ENCODE results near the gene SLC24A4. TPM values are rescaled to one million over a fixed set of nuclear protein-coding genes. Genes with fewer than 3 reads are reported as not detected.

The SLC24A4 gene
- total RNA-seq, 4 donors from 2014 or later, result 6.9 to 15.1 (median 8.3) TPM

DNA sequence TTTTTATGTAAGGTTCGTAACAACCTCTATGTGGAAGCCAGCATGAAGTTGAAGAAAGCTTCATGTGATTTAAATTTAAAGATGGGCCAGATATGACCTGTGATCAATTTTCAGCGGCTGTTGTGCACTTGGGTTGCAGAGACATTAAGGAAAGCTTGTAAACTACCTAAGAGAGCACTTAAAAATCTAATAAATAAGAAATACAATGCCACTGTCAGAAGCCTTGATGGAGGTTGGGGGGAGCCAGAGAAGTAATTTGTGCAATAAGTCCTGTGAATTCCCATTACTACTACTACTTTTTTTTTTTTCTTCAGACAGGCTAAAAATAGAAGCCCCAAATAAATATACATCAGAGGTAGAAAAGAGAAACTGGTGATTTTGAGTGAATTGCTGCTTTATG, 30.3 kb upstream of the SLC24A4 start:
- Histone ChIP-seq H3K4me1 (no peaks in the 10 kb centered on the region), H3K9me3 (no peaks in the 10 kb centered on the region), H3K4me3 (no peak overlapping the region), H3K36me3 (no peaks in the 10 kb centered on the region), H3K27ac (no peak overlapping the region), H3K27me3 (peaks cover 0 to 3% of the 10 kb centered on the region in 2 donors)
- WGBS, 2 donors, result 79 to 83% methylated on average over 2 of the region's 2 CpGs
- TF ChIP-seq EP300 (IDR thresholded peaks at IDR 0.05) (no peak), POLR2A (IDR thresholded peaks at IDR 0.05) (no peak)
- TF ChIP-seq, protein P1, sequence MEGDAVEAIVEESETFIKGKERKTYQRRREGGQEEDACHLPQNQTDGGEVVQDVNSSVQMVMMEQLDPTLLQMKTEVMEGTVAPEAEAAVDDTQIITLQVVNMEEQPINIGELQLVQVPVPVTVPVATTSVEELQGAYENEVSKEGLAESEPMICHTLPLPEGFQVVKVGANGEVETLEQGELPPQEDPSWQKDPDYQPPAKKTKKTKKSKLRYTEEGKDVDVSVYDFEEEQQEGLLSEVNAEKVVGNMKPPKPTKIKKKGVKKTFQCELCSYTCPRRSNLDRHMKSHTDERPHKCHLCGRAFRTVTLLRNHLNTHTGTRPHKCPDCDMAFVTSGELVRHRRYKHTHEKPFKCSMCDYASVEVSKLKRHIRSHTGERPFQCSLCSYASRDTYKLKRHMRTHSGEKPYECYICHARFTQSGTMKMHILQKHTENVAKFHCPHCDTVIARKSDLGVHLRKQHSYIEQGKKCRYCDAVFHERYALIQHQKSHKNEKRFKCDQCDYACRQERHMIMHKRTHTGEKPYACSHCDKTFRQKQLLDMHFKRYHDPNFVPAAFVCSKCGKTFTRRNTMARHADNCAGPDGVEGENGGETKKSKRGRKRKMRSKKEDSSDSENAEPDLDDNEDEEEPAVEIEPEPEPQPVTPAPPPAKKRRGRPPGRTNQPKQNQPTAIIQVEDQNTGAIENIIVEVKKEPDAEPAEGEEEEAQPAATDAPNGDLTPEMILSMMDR (IDR thresholded peaks at IDR 0.05), result no peak
- DNase-seq (ENCODE audit: low spot score in 2 of 2), result no peak

DNA sequence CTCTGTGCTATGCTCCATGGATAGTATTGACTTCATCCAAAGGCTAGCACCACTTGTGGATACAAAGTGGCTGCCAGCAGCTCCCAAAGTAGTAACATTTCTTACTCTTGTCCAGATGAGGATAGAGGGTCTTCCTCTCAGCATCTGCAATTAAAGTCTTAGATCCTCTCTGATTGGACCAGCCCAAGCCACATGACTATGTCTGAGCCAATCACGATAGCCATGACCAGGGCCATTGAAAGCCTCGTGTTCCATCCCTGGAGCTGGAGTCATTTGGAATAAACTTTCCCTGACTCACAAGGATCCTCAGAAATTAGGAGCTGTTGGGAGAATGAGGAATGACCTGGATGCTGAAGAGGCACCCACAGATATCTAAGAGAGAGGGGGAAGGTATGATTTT, 28.5 kb upstream of the SLC24A4 start:
- WGBS, 2 donors, result 82 to 85% methylated on average over 2 of the region's 2 CpGs
- Histone ChIP-seq H3K4me1 (no peaks in the 10 kb centered on the region), H3K4me3 (no peak overlapping the region), H3K36me3 (no peaks in the 10 kb centered on the region), H3K27ac (no peak overlapping the region), H3K27me3 (no peaks in the 10 kb centered on the region), H3K9me3 (no peaks in the 10 kb centered on the region)
- DNase-seq (ENCODE audit: low spot score in 2 of 2), result no peak
- no peak for TF ChIP-seq POLR2A (IDR thresholded peaks at IDR 0.05)
- TF ChIP-seq, protein P1 (IDR thresholded peaks at IDR 0.05), result no peak
- no peak for TF ChIP-seq EP300 (IDR thresholded peaks at IDR 0.05)

DNA sequence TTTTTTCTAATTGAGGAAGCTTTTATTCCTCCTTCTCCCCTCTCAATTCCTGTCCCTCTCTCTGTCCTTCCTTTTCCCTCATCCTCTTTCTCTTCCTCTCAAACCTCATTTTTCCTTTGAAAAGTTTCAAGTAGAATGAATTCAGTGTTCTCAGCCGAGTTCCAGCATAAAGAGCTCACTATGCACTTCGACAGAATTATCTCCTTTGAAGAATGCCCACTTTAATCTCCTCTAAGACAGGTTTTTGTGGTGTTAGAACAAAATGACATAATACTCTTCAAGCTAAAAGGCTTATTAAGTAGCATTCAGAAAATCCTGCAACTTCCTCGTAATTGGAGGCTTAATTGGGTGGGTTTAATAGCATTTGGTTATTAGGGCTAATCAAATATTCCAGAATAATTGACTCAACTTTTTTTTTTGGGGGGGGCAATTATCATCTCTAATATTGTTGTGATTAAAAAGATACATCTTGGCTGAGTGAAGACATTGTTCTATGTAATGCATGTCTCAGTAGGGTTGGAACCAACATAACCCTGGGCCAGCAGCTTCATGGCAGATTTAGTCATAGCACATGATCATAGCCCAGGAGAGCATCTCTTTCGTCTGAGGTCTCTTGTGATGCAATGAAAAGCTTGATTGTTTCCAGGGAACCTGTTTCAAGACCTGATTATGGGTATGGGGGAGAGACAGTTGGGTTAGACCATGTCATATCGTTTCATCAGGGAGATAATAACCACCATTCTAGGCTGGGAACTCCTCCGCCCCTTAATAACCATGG, 25.0 kb upstream of the SLC24A4 start:
- WGBS, 2 donors, result 47 to 56% methylated on average over 6 of the region's 6 CpGs
- Histone ChIP-seq H3K4me1 (no peaks in the 10 kb centered on the region), H3K36me3 (no peaks in the 10 kb centered on the region), H3K27ac (no peak overlapping the region), H3K4me3 (no peak overlapping the region), H3K27me3 (no peaks in the 10 kb centered on the region), H3K9me3 (no peaks in the 10 kb centered on the region)
- TF ChIP-seq, protein P1 (IDR thresholded peaks at IDR 0.05), result no peak
- TF ChIP-seq EP300 (IDR thresholded peaks at IDR 0.05), result no peak
- TF ChIP-seq POLR2A (IDR thresholded peaks at IDR 0.05), result no peak
- DNase-seq (ENCODE audit: low spot score in 2 of 2), result no peak

DNA sequence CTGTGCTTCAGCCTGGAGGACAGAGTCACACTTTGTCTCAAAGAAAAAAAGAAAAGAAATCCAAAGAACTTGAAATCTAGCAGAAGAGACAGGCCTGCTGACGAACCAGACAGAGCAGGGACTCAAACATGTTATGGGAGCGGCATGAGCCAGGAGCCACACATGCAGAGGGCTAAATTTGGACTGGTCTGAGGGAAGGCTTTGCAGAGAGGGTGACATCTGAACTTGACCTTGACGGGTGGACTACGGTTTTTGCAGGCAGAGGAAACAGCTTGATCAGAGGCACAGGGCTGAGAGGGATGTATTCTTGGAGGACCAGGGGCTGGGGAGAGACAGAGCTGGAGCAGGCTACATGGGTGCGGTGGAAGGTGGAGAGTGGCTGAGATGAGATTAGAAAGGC, 20.5 kb upstream of the SLC24A4 start:
- H3K27me3 ChIP-seq, result no peaks in the 10 kb centered on the region
- H3K27ac ChIP-seq, result no peak overlapping the region
- no peak overlapping the region for H3K4me3 ChIP-seq
- H3K4me1 ChIP-seq, result no peaks in the 10 kb centered on the region
- TF ChIP-seq EP300 (IDR thresholded peaks at IDR 0.05) (no peak), POLR2A (IDR thresholded peaks at IDR 0.05) (no peak)
- TF ChIP-seq, protein P1 (IDR thresholded peaks at IDR 0.05), result no peak
- no peaks in the 10 kb centered on the region for H3K36me3 ChIP-seq
- DNase-seq (ENCODE audit: low spot score in 2 of 2), result no peak
- WGBS, 2 donors, result 40 to 50% methylated on average over 5 of the region's 5 CpGs
- H3K9me3 ChIP-seq, result peaks cover 0 to 2% (median 0%) of the 10 kb centered on the region in 4 donors

DNA sequence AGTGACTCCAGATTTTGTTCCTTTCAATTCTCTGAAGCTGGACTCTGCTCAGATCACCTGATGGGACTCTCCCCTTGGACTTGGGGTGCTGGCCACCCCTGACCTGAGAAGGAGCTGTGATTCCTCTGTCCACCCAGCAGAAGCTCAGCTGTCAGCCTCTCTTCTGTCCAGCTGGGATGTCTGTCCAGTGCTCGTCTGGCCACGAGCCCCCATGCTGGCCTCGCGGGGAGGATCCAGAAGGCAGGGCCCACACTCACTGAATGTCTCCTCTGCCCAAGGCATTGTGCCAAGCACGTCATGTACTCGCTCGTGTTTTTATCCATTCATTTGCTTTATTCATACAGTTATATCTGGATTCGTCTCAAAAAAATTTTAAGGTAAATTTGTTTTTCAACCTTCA, 14.2 kb upstream of the SLC24A4 start:
- Histone ChIP-seq H3K36me3 (no peaks in the 10 kb centered on the region), H3K27ac (no peak overlapping the region), H3K4me1 (peaks cover 0 to 3% (median 0%) of the 10 kb centered on the region in 4 donors), H3K9me3 (peaks cover 0 to 11% (median 0%) of the 10 kb centered on the region in 4 donors), H3K27me3 (no peaks in the 10 kb centered on the region), H3K4me3 (no peak overlapping the region)
- 55 to 74% methylated on average over 8 of the region's 8 CpGs for WGBS, 2 donors
- DNase-seq (ENCODE audit: low spot score in 2 of 2), result peak in 1 of 2 donors; percentile 19
- TF ChIP-seq, protein P1 (IDR thresholded peaks at IDR 0.05), result no peak
